ENCODE data around the gene NKX1-2.
A peak's percentile ranks its signal among the peaks of the same experiment; 100 is the strongest.

The NKX1-2 gene

DNA sequence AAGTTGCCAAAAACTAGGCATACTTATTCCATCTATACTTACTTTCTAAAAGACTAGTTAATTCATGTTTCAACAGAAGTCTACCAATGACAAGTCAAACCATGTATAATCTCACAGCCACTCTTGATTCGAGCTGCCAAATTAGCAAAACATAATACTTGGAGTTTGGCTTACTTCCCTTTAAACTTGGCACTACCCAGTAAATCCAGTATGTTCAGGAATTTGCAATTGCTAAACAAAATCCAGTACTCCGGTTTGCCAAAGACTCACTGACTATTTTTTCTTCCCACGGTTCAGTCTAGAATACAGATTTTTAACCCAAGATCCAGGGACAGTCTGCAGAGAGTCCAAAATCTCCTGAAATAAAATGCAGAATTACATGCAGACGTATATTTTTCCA lies 35.8 kb downstream of the NKX1-2 start:
- no peak for DNase-seq

- DNase-seq = no peak
These were observed 40.1 kb downstream of the NKX1-2 start for GRCh38 chr10:124409696-124410095.

DNA sequence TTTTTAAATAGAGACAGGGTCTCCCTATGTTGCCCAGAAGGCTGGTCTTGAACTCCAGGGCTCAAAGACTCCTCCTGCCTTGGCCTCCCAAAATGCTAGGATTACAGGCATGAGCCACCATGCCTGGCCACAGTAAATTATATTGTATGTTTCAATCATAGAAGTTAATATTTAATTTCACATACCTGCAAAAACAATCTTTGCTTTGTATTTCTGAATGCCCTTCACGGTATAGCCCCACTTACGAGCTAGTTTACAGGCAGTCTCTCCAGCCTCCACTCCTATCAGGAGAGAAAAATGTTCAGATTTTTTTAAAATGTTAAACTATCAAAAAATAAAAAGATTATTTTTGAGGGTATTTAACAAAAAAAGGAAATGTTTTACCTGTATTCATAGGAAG lies 41.5 kb downstream of the NKX1-2 start:
- no peak for DNase-seq

GRCh38 chr10:124407456-124407855 lies 42.4 kb downstream of the NKX1-2 start:
- DNase-seq = no peak

DNA sequence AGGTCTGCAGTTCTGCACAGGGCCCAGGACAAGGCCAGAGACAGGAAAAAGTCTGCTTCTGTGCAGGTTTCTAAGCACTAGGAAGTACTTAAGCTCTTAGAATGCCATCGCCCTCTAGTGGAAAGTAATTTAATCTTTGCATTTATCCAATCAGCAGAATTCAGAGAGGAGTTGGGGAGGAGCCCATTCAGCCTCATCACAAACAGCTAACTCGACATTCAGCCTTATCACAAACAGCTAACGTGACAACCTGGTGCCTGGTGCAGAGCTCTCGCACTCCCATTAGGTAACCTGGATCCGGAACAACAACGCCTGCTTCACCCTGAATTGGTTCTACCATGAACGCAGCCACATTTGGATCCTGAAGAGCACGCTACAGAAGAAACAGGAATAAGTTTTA lies 46.3 kb downstream of the NKX1-2 start:
- peak; percentile 53 for DNase-seq

- no peak for DNase-seq
These were observed 47.6 kb downstream of the NKX1-2 start for GRCh38 chr10:124402273-124402672.

DNA sequence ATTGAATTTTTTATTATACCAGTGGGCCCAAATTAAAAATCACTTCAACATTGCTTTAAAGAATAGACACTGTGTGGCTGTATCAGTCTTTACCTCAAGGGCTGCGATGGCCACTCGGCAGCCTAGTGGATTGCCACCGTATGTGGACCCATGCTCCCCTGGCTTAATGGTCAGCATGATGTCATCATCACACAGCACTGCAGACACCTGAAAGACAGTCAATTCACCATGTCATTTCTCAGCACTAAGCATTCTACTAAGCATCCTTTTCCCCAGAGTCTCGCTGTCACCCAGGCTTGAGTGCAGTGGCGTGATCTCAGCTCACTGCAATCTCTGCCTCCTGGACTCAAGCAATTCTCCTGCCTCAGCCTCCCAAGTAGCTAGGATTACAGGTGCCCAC lies 48.2 kb downstream of the NKX1-2 start:
- no peak for DNase-seq
